Neural cell (in vitro differentiated cells): ENCODE results near the gene C1orf226.

Source experiments
- EP300 ChIP-seq: fragments of 450-650 bp; conservative IDR thresholded peaks from 2 replicates; pipeline ENCODE4 v1.6.1; 2014; ENCODE audit warnings: antibody characterized with exemption, mild to moderate bottlenecking, moderate library complexity; ENCODE audit not compliant: poor library complexity, severe bottlenecking
- EZH2 ChIP-seq: fragments of 200-600, 300-800 bp; shearing (Covaris generic), sonication (generic); IDR thresholded peaks from 2 replicates; pipeline ENCODE4 v1.6.1; 2014; ENCODE audit warnings: antibody characterized with exemption, low read length, borderline replicate concordance, mild to moderate bottlenecking; ENCODE audit not compliant: insufficient read depth, poor library complexity, severe bottlenecking
- POLR2AphosphoS5 ChIP-seq: IDR thresholded peaks from 2 replicates; pipeline ENCODE4 v1.6.1; 2012
- TF ChIP-seq, protein P1 (sequence below): fragments of 450-650 bp; IDR thresholded peaks from 2 replicates; pipeline ENCODE4 v1.5.1; 2014; ENCODE audit warnings: antibody characterized with exemption, mild to moderate bottlenecking, moderate library complexity; ENCODE audit not compliant: poor library complexity, severe bottlenecking
- TF ChIP-seq, protein P2 (sequence below): IDR thresholded peaks from 2 replicates; pipeline ENCODE4 v1.6.1; 2012; ENCODE audit warnings: borderline replicate concordance

DNA sequence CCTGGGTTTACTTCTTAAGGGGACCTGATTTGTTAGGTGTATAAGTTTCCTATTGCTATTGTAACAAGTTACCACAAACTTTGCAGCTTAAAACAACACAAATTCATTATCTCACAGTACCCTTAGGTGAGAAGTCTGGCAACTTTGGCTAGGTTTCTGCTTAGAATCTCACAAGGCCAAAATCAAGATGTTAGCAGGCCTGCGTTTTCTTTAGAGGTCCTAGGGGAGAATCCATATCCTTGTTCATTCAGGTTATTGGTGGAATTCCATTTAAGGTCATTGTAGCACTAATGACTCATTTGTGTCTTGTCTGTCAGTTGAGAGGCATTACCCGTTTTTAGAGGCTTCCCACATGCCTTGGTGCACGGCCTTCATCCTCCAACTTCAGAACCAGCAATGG is 38.6 kb downstream of the C1orf226 start:
- TF ChIP-seq, protein P1, sequence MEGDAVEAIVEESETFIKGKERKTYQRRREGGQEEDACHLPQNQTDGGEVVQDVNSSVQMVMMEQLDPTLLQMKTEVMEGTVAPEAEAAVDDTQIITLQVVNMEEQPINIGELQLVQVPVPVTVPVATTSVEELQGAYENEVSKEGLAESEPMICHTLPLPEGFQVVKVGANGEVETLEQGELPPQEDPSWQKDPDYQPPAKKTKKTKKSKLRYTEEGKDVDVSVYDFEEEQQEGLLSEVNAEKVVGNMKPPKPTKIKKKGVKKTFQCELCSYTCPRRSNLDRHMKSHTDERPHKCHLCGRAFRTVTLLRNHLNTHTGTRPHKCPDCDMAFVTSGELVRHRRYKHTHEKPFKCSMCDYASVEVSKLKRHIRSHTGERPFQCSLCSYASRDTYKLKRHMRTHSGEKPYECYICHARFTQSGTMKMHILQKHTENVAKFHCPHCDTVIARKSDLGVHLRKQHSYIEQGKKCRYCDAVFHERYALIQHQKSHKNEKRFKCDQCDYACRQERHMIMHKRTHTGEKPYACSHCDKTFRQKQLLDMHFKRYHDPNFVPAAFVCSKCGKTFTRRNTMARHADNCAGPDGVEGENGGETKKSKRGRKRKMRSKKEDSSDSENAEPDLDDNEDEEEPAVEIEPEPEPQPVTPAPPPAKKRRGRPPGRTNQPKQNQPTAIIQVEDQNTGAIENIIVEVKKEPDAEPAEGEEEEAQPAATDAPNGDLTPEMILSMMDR, result no peak
- TF ChIP-seq POLR2AphosphoS5 (no peak), EZH2 (no peak), EP300 (no peak)
- TF ChIP-seq, protein P2, sequence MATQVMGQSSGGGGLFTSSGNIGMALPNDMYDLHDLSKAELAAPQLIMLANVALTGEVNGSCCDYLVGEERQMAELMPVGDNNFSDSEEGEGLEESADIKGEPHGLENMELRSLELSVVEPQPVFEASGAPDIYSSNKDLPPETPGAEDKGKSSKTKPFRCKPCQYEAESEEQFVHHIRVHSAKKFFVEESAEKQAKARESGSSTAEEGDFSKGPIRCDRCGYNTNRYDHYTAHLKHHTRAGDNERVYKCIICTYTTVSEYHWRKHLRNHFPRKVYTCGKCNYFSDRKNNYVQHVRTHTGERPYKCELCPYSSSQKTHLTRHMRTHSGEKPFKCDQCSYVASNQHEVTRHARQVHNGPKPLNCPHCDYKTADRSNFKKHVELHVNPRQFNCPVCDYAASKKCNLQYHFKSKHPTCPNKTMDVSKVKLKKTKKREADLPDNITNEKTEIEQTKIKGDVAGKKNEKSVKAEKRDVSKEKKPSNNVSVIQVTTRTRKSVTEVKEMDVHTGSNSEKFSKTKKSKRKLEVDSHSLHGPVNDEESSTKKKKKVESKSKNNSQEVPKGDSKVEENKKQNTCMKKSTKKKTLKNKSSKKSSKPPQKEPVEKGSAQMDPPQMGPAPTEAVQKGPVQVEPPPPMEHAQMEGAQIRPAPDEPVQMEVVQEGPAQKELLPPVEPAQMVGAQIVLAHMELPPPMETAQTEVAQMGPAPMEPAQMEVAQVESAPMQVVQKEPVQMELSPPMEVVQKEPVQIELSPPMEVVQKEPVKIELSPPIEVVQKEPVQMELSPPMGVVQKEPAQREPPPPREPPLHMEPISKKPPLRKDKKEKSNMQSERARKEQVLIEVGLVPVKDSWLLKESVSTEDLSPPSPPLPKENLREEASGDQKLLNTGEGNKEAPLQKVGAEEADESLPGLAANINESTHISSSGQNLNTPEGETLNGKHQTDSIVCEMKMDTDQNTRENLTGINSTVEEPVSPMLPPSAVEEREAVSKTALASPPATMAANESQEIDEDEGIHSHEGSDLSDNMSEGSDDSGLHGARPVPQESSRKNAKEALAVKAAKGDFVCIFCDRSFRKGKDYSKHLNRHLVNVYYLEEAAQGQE, result no peak
